NCI-H1092 treated with DMSO at 0.1 percent for 48 hours (cell line): ENCODE measurements around the gene PLXNB2.

Source experiments
- DNase-seq: peaks from one replicate; lab custom pipeline; 2025; lab: John Stamatoyannopoulos, UW

PLXNB2 gene

GRCh38 chr22:50310031-50310722 lies 2.7 kb upstream of the PLXNB2 start:
- DNase-seq: no peak

- no peak for DNase-seq
Observed at GRCh38 chr22:50309601-50309991, 2.1 kb upstream of the PLXNB2 start.

- no peak for DNase-seq
Observed at GRCh38 chr22:50308986-50309600, 1.6 kb upstream of the PLXNB2 start.

- DNase-seq: no peak
Observed at GRCh38 chr22:50308597-50308935, 1.1 kb upstream of the PLXNB2 start.

- DNase-seq: no peak
Observed at GRCh38 chr22:50307890-50308596, 597 bp upstream of the PLXNB2 start.

- DNase-seq: no peak
Observed at GRCh38 chr22:50305923-50306566, 1.4 kb downstream of the PLXNB2 start.

GRCh38 chr22:50305393-50305922 lies 2.0 kb downstream of the PLXNB2 start:
- DNase-seq: no peak

- no peak for DNase-seq
Observed at GRCh38 chr22:50304528-50305392, 2.7 kb downstream of the PLXNB2 start.

- no peak for DNase-seq
Observed at GRCh38 chr22:50303848-50304527, 3.5 kb downstream of the PLXNB2 start.

- no peak for DNase-seq
Observed at GRCh38 chr22:50303515-50303847, 4.0 kb downstream of the PLXNB2 start.

- DNase-seq: no peak
Observed at GRCh38 chr22:50302564-50302963, 4.9 kb downstream of the PLXNB2 start.

GRCh38 chr22:50302041-50302541 lies 5.4 kb downstream of the PLXNB2 start:
- DNase-seq: no peak

GRCh38 chr22:50301581-50301991 lies 5.9 kb downstream of the PLXNB2 start:
- DNase-seq: no peak

- no peak for DNase-seq
Observed at GRCh38 chr22:50300620-50301257, 6.7 kb downstream of the PLXNB2 start.

GRCh38 chr22:50299785-50300619 lies 7.4 kb downstream of the PLXNB2 start:
- DNase-seq: no peak

- no peak for DNase-seq
Observed at GRCh38 chr22:50298937-50299784, 8.3 kb downstream of the PLXNB2 start.

GRCh38 chr22:50298266-50298637 lies 9.2 kb downstream of the PLXNB2 start:
- no peak for DNase-seq

GRCh38 chr22:50297510-50298265 lies 9.8 kb downstream of the PLXNB2 start:
- no peak for DNase-seq
